Stimulated activated CD4-positive, alpha-beta T cell treated with anti-CD3 and anti-CD28 coated beads, TNF-alpha, amount 100 ng/mL, for 24 hours (primary cell): Measurements from ENCODE around the gene DLGAP1.

Experiments
- DNase-seq, 3 experiments: peaks; one replicate each; pipeline ENCODE4 v3.0.0-alpha.2; 2020; ENCODE audit warnings: low read depth in 3 of 3

Gene DLGAP1

DNA sequence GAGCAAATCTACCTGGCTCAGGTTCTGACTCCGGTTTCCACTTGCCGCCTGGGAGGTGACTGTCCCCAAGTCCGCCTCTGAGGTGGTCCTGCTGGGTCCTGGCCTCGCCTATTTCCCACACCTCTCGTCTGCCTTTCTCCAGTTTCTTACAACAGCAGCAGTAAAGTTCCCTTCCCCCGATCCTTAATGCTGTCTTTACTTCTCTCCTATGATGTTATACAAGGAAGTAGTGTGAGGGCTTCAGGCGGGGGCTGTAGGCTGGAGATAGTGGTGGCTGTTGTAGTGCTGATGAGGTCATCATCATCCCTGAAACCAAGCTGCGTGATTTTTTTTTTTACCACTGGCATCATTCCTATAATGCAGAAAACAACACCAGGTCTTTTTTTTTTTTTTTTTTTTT lies 986.3 kb downstream of the DLGAP1 start:
- DNase-seq, result no peak

DNA sequence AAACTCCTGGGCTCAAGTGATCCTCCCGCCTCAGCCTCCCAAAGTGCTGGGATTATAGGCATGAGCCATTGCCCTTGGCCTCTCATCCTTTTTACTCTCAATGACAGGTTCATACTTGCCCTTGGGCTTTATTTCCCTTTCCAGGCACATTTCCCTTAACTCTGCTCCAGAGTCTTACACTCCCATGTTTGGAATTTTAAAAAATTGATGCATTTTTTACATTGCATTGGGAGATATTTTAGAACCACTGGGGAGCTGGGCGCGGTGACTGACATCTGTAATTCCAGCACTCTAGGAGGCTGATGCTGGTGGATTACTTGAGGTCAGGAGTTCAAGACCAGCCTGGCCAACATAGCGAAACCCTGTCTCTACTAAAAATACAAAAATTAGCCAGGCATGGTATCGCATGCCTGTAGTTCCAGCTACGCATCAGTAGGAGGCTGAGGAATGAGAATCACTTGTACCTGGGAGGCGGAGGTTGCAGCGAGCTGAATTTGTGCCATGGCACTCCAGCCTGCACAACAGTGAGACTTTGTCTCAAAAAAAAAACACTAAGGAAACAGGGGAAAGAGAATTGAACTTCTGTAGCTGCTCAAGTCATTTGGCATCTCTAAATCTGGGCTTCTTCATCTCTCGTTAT lies 986.9 kb downstream of the DLGAP1 start:
- DNase-seq, result no peak

DNA sequence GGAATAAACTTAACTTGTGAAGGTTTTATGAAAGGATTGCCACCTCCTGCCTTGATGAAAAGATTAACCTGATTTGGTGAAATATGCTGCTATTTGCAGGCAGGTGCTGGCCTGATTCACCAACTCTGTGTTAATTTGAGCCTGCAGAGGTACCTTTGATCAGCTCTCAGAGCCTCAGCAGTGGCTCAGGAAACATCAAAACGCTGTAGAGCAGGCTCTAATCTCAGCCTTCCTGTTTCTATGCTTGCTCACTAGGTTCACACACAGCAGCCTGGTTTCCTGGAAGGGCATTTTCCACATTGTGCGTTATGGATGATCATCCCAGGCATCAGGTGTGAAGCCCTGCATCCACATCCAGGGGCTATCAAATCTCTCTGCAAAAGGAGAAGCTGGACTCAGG lies 988.2 kb downstream of the DLGAP1 start:
- DNase-seq, result no peak

DNA sequence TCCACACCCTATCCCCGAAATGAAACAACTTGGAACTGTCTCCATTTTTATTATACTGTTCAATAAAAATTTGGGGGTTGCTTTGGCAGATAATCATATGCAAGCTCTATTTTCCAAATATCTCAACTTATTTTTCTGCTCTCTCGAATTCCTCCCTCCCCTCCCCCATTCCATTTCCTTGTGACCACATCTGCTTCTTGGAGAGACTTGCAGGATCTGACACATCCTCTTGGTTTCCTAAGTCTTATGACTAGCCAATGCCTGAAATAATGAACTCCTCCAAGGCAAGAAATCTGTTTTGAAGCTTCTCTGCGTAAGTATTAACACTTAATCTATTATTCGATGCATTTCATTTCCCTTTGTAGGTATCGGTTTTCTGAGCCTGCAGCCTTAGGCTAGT lies 989.1 kb downstream of the DLGAP1 start:
- DNase-seq, result no peak

DNA sequence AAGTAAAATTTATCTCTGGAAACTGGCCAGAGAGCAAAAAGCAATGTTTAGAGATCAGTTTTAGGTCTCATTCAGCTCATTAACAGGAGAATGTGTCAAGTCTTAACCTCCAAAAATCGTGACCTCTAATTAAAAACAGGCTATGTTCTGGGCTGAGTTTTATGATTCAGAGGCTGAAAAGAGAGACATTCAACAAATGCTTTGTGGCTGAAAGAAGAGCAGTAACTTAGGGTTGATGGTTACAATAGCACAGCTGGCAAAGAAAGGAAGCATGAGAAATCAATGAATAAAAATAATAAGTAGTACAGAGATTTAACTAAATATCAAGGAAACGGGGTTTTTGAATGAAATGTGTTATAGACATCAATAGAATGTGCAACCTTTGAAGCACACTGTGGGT lies 992.1 kb downstream of the DLGAP1 start:
- DNase-seq, result no peak

DNA sequence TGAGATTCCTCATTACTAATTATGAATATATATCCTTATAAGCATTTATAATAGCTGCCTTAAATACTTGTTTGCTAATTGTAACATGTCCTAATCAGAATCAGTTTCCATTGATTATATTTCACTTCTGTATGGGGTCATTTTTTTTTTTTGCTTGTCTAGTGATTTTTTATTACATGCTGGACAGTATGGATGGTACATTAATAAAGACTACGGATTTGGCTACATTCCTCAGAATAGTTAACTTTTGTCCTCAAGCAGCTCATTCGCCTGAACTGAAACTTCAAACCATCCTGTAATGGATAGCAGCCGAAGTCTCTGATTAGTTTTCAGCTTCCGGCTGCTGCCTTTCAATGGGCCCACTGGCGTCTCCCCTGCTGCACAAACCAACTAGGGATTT lies 993.4 kb downstream of the DLGAP1 start:
- DNase-seq, result no peak

DNA sequence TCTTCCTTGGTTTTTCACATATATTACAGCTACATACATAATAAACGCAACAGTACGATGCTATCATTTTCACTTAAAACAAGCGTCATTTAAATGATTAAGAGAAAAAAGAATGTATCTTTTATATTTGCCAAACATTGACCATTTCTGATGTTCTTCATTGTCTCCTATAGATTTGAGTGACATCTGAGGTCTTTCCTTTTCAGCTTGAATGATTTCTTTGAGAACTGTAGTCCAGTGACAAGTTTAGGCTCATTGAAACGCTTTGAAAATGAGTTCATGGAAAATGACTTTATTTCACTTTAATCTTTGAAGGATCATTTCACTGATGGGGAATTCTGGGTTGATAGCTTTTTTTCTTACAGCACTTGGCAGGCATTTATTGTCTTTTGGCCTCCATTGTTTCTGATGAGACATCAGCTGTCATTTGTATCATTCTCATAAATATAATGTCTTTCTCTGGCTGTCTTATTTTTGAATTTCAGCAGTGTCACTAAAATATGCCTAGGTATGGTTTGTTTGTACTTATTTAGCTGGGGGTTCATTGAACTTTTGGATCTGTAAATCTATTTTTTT lies 994.2 kb downstream of the DLGAP1 start:
- DNase-seq, result no peak

DNA sequence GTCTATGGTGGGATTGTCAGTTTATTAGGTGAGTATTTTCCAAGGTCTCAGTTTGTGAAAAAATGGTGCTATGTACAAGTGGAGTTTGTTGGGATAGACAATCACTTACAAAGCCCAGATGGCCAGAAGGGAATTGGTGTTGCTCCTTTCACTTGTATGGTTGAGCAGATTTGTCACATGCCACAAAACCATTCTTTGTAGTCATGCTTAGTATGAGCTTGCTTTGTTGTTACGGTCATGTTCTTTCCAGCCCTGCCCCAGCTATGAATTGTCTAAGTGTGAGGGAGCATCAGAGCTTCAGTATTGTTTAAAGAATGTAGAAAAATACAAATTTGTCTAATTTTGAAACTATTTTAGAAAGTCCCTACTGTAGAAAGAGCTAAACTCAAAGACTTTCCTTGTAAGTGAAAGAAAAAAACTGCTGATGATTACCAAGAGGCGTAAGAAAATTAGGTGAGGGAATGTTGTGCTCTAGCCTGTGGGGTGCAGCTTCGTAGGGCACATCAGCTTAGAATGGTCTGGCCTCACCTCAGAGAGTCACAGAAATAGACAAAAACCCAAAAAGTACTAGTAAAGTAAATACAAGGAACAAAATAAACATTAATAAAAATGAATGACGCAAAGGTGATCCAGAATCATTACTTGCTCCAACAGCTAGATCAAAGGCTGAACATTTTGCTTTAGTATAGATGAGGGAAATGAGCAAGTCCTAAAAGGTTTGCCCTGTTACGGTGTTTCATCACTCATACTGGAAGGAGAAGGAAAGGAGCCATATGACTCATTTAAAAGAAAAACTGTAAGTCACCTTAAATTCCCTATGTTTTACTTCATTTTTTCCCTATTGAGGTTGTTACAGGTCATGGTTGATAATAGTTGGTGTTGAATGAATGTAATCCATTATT lies 995.9 kb downstream of the DLGAP1 start:
- DNase-seq, result no peak

DNA sequence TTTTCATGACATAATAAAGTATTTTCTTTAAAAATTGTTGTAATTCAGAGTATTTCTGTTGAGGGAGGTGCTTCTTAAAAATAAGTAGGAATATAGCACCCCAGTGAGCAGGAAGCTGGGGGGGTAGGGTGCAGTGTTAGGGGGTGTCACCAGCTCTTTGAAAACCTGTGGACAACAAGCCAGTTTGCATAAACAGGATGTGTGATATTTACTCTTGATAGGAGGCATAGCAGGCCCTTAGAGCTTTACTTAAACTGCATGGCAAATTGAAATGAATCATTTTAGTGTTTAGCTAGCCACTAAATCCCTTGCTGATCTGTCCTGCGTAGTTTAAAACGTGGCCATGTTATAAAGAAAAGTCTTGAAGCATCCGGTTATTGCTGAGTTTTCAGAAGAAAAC lies 996.7 kb downstream of the DLGAP1 start:
- no peak for DNase-seq

DNA sequence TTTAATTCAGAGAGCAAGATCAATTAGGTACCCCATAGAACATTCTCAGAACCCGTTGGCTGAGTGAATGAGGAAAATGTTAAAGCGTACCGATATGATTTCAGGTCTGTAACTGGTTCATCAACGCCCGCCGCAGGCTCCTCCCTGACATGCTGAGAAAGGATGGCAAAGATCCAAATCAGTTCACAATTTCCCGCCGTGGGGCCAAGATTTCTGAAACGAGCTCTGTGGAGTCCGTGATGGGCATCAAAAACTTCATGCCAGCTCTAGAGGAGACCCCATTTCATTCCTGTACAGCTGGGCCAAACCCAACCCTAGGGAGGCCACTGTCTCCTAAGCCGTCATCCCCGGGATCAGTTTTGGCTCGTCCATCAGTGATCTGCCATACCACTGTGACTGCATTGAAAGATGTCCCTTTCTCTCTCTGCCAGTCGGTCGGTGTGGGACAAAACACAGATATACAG lies 997.8 kb downstream of the DLGAP1 start:
- DNase-seq, result no peak

DNA sequence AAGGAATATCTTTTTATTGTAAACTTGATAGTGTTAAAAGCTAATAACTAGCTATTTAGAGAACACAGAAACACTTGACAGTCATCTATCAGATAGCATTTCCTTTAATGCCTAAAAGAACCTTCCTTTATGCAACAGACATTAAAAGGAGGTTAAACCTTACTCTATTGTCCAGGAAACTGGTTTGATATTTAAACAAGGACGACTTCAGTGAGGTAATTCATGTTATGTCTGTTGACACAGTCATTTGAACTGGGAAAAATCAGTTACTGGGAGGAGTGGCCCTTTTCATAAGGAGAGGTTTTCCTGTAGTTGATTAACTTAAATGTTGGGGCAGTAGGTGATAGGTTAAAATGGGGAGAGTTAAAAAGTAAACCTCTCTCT lies 998.4 kb downstream of the DLGAP1 start:
- DNase-seq, result no peak

DNA sequence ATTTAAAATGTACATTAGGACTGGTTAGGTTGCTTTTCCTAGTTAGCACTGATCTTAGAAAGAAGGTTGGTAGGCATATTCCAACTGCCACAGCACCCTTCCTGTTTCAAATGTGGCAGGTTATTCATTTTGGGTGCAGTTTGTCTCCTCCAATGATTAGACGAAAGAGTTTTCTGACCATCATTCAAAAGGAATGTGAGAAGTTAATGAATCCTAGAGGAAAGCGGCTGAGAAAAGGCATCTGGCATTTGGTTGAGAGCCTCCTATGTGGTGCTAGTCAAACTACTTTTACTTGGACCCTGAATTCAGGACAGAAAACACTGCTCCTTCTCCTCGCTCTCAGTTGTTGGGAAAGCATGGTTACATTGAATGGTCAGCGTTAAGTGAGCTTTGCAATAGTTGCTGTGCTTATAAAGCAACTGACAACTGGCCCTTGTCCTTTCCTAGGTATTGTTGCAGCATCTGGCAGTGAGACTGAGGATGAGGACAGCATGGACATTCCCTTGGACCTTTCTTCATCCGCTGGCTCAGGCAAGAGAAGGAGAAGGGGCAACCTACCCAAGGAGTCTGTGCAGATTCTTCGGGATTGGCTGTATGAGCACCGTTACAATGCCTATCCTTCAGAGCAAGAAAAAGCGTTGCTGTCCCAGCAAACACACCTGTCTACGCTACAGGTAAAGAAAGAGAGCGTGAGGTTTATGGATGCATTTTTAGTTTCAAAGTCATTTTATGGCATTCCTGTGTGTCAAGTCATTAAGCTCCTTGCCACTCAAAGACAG lies 999.0 kb downstream of the DLGAP1 start:
- no peak for DNase-seq

DNA sequence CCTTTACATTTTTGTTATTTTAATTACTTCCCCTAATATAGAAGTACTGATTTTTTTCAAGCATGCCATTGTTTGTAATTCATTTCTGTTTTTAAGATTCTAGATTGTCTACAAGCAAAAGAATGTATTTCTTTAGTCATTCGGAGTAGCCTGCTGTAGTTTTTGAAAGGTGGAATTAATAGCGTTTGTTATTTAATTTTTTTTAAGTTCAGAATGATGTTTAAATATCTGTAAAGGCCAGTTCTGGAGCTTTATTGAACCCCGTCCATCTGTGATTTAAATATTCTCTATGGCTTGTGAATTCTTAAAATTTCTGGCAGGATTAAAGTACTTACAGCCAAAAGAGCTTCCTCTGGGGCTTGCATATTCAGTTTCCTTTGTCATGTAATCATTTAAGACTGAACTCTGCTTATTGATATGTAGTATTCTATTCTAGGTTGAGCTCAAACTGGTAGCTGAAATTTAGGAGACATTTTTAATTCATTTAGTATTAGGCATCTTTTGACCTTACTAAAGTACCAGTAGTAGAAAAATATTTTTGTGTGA lies 999.9 kb downstream of the DLGAP1 start:
- DNase-seq, result no peak

DNA sequence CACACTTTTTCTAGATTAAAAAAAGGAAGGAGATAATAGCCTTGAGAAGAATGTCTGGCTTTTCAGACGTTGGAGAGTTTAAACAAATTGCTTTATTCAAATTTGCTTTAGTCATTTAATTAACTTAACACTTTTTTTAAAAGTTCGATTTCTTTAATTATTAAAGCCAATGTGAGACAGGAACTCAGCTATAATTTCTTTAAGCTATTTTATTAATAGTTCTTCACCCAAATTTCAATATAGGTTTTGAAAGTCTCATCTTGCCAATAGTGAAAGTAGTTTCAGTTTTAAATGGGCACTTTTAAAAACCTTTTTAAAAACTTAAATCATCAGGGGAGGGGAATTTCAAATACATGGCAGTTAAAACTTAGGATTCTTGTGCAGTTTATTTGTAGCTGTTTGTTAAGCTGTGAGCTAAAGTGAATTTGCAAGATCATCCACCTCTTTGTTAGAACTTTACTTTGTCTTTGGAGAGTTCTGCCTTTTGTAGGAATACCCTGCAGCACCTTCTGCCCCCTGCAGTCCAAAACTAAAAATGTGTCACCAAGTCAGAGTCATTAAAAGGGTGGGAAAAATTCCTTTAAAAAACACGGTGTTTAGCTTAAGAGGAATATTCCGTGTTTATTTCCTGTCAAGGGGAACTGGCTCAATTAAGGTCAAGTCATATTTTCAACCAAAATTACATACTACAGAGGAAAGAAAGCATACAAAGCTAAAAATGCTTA lies 1000.6 kb downstream of the DLGAP1 start:
- DNase-seq, result no peak

DNA sequence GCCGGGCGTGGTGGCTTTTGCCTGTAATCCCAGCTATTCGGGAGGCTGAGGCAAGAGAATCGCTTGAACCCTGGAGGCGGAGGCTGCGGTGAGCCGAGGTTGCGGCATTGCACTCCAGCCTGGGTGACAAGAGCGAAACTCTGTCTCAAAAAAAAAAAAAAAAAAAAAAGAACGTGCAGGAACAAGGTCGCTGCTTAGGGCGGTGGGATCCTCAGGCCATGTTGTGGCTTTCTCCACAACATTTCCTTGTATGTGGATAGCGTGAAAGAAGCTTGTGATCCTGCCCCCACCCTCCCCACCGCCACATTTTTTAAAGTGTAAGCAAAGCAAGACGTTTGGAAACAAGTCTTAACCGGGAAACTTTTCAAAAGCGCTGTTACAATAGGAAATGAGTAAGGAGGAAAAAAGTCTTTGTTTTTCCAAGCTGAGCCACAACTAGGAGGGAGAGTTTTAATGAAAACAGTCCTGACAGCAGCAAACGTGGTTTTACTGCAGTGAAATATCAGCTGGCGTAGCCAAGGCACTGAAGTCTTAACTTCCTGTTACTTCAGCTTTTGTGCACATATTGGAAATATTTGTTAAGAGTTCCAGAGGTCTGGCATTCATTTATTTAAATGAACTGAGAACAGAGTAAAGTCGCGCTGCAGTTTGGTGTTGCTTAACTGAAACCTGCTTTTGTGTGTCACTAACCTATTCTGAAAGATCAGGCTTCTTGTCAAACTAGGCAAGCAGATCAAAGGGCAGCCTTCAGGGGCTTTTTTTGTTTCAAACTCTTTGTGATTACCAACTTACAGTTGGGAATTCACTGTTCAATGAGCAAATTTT lies 1001.4 kb downstream of the DLGAP1 start:
- peak in 1 of 3 experiments; percentile 26 for DNase-seq

DNA sequence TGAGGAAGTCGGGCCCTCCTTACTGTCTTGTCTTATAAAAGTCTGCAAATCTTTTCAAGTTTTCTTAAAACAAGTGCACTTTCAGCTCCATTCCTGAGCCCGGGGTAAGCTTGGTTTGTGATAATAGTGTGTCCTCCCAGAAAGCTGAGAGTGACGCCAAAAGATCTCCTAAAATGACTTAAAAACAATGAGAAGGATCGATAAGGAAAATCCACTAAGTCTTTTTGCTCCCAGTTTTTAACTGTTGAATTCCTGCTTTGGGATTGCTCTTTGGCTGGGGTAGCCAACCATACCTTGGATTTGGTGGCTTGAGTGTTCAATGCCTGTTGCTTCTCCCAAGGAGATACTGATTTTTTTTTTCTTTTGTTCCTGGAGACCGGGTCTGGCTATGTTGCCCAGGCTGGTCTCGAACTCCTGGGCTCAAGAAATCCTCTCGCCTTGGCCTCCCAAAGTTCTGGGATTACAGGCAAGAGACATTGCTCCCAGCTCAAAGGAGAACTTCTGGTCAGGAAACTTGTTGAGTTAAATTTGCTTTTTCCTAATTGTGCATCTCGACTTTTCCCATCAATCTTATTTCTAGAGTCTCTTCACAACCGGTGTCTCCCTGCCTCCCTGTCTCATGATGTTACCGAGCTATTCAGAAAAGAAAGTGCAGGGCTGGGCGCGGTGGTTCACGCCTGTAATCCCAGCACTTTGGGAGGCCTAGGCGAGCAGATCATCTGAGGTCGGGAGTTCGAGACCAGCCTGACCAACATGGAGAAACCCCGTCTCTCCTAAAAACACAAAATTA lies 1002.2 kb downstream of the DLGAP1 start:
- no peak for DNase-seq

DNA sequence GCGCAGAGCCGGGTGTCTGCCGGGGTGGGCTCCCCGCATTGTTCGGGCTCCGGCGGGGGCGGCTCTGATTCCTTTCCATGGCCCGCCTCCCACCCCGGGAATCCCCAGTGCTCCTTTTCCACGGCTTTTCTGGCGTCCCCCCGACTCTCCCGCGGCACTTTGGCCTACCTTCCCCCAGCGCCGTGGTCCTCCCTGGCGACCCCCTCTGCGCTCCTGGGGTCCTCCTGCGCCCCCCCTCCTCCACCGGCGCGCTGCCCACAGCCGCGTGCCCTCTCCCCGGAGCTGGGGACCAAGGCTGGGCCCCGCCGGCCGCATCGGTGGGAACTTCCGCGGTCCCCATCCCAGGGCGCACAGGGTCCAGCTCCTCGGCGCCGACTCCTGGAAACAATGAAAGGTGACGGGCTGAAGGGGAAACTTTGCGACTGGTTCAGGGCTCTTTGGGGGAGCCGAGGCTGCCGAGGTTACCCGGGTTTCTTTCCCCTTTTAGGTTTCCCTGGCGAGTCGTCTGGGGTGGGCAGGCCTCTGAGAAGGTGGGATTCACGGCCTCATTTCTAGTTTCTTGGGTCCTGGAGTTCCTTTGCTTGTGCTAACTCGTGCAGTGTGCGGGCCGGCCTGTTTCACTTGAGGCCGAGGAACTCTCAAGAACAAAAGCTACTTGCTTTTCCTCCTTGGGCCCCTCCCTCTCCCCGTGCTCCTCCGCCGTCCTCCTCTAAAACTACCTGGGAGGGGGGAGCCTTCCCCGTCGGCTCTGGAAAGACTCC lies 1002.9 kb downstream of the DLGAP1 start:
- DNase-seq, result peak in 1 of 3 experiments; percentile 25

DNA sequence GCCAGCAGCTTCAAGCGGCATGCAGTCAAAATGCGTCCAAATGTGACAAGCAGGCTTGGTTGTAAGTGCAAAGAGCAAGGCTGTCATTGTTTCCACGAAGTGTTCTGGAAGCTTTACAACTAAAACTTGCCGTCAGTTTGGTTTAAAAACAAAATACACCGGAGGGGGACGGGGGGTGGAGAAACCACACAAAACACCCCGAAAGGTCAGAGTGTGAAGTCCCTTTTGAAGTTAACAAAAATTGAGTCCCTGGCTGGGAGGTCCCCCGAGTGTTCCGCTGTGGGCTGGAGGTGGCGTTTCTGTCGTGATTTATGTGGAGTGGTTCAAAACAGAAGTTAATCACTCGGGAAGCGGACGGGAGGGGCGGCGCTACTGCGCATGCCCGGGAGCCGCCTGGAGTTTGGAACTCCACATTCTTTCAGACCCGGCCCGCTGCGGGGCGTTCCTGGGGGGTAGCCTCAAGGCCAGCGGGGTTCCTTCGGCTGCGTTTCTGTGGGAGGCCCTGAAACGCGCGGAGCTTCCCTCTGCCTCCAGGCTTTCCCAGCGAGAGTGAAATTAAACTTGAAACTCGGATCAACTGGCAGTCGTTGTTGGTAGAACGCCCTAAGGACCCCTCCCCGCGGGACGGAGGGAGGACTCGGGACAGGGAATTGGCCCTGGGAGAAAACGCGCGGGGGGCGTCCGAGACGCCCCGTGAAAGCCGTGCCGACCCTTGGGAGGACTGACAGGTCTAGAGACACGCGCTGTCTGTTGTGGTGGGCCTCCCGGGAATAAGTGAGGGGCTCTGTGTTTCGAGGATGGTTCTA lies 1003.7 kb downstream of the DLGAP1 start:
- DNase-seq, result peak; percentile 76 to 91 (median 79)
